ENCODE data around the gene ARPC2.

DNA sequence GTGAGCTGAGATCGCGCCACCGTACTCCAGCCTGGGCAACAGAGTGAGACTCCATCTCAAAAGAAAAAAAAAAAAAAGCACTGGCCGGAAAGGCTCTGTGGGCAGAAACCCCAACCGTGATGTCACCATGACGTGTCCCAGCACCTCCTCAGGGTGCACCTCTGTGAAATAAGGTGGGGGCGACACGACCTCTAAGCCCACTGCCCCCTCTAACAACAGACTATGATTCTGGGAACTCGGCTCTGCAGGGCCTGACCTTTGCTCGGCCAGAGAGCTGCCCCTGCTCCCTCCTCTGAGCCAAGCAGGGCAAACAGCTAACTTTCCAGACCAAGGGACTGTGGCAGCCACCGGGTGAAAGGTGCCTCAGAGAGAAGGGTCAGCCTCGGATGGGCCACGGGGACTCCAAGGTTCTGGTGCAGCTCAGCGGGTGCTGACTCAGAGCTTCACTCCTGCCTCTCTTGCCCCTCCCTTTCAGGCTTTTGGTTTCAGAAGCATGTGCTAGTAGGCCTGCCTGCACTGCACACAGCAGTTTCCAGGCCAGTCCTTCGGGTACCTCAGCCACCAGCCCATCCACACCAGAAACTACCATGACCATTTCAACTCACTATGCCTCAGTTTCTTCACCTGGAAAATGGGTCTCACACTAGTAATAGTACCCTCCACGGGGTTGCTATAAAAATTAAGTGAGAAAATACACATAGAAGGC lies 67.3 kb downstream of the ARPC2 start:
- TF ChIP-seq CTCF (conservative IDR thresholded peaks at IDR 0.05) (no peak), EZH2 (IDR thresholded peaks at IDR 0.05; ENCODE audit: low read depth) (no peak)
